Esophagus muscularis mucosa (tissue), 4 donors: ENCODE data around the gene TBCC. TPM values are rescaled to one million over a fixed set of nuclear protein-coding genes. Genes with fewer than 3 reads are reported as not detected.

Experiments
- DNase-seq: peaks from one replicate; pipeline ENCODE4 v3.0.0-alpha.2; 2017; ENCODE audit errors: extremely low spot score
- H3K27ac ChIP-seq, 4 donors: fragments of 200-600 bp; sonication (generic); replicated peaks in 1 of 4; 1 replicate in 3 of 4; 2 replicates in 1 of 4; pipeline ENCODE4 v1.5.1; 2016 to 2019; ENCODE audit warnings: mild to moderate bottlenecking in 1 of 4
- H3K27me3 ChIP-seq, 4 donors: fragments of 200-600 bp; sonication (generic); one replicate each; pipeline versions ENCODE4 v1.5.1 to v1.6.0; 2016 to 2019
- H3K36me3 ChIP-seq, 4 donors: fragments of 200-600 bp; sonication (generic); one replicate each; pipeline ENCODE4 v1.5.1; 2016 to 2019
- H3K4me1 ChIP-seq, 4 donors: fragments of 200-600 bp; sonication (generic); one replicate each; pipeline ENCODE4 v1.5.1; 2016 to 2019
- H3K4me3 ChIP-seq, 4 donors: fragments of 200-600 bp; sonication (generic); 1 replicate in 2 of 4; 2 replicates in 2 of 4; pipeline ENCODE4 v1.5.1; 2016 to 2019; ENCODE audit warnings: mild to moderate bottlenecking in 4 of 4, moderate library complexity in 1 of 4
- H3K9me3 ChIP-seq, 4 donors: fragments of 200-600 bp; sonication (generic); 1 replicate in 3 of 4; 2 replicates in 1 of 4; pipeline ENCODE4 v1.5.1; 2016 to 2019
- EP300 ChIP-seq: sonication (generic); formaldehyde crosslinking; IDR thresholded peaks from one replicate; pipeline ENCODE4 v1.6.1; 2017; ENCODE audit warnings: antibody characterized with exemption
- POLR2A ChIP-seq: fragments of 450-650 bp; IDR thresholded peaks from one replicate; pipeline ENCODE4 v1.6.1; 2017; ENCODE audit warnings: antibody characterized with exemption, moderate library complexity, mild to moderate bottlenecking, low read depth
- POLR2AphosphoS5 ChIP-seq, 2 donors: sonication (generic); formaldehyde crosslinking; IDR thresholded peaks; one replicate each; pipeline ENCODE4 v1.6.1; 2017; ENCODE audit warnings: antibody characterized with exemption in 2 of 2
- WGBS: methylation state at CpG from one replicate; pipeline ENCODE4 v1.1.5; 2018; 5-methylcytosine and 5-hydroxymethylcytosine counted together
- intact Hi-C: fragments of 100-400 bp; cut with DNase I; formaldehyde crosslinking; loops from one replicate; pipeline ENCODE4 v1.15.1; 2023
- total RNA-seq, 4 donors: library from RNA; depleted of rRNA; stranded (reverse); fragments of >200 nt; gene quantifications; one replicate each; pipeline versions ENCODE4 v1.1.0 to v1.2.1, GENCODE V29; 2016
- TF ChIP-seq, protein P1 (sequence below), 3 experiments: fragments of 200-600 bp in 2 of 3; fragments of 450-650 bp in 1 of 3; sonication (generic) in 2 of 3; IDR thresholded peaks; one replicate each; pipeline ENCODE4 v1.5.1; 2017 to 2019; ENCODE audit warnings: antibody characterized with exemption in 3 of 3, mild to moderate bottlenecking in 2 of 3, moderate library complexity in 1 of 3

Gene TBCC
- total RNA-seq, 4 donors from 2014 or later = 33.2 to 41.9 (median 38.5) TPM

DNA sequence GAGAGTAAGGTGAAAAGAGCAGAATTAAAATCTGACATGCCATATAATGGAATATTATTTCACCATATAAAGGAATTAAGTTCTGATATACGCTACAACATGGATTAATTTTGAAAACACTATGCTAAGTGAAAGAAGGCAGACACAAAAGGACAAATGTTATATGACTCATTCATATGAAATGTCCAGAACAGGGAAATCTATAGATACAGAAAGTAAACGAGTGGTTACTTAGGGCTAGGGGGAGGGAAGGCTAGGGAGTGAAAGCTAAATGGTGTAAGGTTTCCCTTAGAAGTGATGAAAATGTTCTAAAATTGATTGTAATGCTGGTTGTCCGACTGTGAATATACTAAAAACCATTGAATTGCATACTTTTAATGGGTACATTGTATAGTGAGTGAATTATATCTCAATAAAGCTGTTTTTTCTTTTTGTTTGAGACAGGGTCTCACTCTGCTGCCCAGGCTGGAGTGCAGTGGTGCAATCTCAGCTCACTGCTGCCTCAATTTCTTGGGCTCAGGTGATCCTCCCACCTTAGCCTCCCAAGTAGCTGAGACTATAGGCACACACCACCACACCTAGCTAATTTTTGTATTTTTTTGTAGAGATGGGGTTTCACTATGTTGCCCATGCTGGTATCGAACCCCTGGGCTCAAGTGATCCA, 31.7 kb downstream of the TBCC start:
- DNase-seq = no peak
- Histone ChIP-seq H3K4me3 (no peak overlapping the region), H3K4me1 (peaks cover 0 to 8% (median 5%) of the 10 kb centered on the region in 4 donors), H3K9me3 (peaks cover 0 to 14% (median 4%) of the 10 kb centered on the region in 4 donors), H3K27me3 (no peaks in the 10 kb centered on the region), H3K36me3 (no peaks in the 10 kb centered on the region), H3K27ac (no peak overlapping the region)
- WGBS = 82% methylated on average over 4 of the region's 4 CpGs
- intact Hi-C loops = no loop called here
- TF ChIP-seq POLR2AphosphoS5 (IDR thresholded peaks at IDR 0.05) = no peak
- TF ChIP-seq, protein P1, sequence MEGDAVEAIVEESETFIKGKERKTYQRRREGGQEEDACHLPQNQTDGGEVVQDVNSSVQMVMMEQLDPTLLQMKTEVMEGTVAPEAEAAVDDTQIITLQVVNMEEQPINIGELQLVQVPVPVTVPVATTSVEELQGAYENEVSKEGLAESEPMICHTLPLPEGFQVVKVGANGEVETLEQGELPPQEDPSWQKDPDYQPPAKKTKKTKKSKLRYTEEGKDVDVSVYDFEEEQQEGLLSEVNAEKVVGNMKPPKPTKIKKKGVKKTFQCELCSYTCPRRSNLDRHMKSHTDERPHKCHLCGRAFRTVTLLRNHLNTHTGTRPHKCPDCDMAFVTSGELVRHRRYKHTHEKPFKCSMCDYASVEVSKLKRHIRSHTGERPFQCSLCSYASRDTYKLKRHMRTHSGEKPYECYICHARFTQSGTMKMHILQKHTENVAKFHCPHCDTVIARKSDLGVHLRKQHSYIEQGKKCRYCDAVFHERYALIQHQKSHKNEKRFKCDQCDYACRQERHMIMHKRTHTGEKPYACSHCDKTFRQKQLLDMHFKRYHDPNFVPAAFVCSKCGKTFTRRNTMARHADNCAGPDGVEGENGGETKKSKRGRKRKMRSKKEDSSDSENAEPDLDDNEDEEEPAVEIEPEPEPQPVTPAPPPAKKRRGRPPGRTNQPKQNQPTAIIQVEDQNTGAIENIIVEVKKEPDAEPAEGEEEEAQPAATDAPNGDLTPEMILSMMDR (IDR thresholded peaks at IDR 0.05) = no peak
- TF ChIP-seq POLR2A = no peak
- TF ChIP-seq EP300 = no peak

DNA sequence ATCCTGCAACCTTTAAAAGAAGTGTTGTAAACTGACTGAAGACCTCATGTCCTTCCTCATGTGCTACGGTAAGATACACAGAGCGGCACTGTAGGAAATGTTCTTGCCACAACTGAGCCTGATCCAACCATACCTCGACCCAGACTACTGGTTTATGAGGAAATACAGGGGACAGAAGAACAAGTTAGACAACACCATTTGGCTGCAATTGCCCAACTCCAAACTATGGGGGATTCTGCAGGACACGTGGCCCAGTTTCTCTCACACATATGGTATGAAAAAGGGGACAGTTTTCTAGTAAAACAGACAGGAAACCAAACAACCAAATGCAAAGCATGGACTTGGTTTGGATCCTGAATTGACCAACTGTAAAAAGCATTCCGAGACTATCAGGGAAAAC, 34.0 kb downstream of the TBCC start:
- no peak for TF ChIP-seq POLR2A
- no peak for TF ChIP-seq POLR2AphosphoS5 (IDR thresholded peaks at IDR 0.05)
- TF ChIP-seq EP300 = no peak
- TF ChIP-seq, protein P1 (IDR thresholded peaks at IDR 0.05) = no peak
- 88% methylated on average over 5 of the region's 5 CpGs for WGBS
- peaks cover 0 to 14% (median 4%) of the 10 kb centered on the region in 4 donors for H3K9me3 ChIP-seq
- no peak overlapping the region for H3K4me3 ChIP-seq
- no peaks in the 10 kb centered on the region for H3K27me3 ChIP-seq
- no peak for DNase-seq
- intact Hi-C loops = no loop called here
- peaks cover 0 to 8% (median 5%) of the 10 kb centered on the region in 4 donors for H3K4me1 ChIP-seq
- no peak overlapping the region for H3K27ac ChIP-seq
- H3K36me3 ChIP-seq = no peaks in the 10 kb centered on the region

DNA sequence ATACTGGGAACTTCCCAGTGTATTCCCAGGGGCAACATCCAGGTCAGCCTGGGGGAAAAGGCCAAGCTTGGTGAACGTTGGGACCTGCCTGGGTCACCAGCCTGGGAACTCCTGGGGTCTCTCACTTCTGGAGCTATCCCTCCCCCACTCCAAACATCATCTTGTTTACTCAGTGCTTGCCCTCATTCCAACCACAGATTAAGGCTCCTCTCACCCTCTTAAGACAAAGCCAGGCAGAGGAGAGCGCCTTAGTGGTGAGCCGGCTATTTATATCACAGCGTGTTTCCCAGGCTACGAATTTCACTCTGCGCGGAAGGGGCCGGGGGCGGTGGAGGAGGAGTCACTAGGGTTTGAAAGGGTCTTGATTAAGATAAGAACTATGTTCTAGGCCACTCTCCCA, 35.6 kb downstream of the TBCC start:
- Histone ChIP-seq H3K27ac (no peak overlapping the region), H3K27me3 (no peaks in the 10 kb centered on the region), H3K9me3 (peaks cover 0 to 14% (median 4%) of the 10 kb centered on the region in 4 donors), H3K4me3 (no peak overlapping the region), H3K36me3 (no peaks in the 10 kb centered on the region), H3K4me1 (peaks cover 0 to 8% (median 5%) of the 10 kb centered on the region in 4 donors)
- intact Hi-C loops = no loop called here
- 26% methylated on average over 8 of the region's 9 CpGs for WGBS
- TF ChIP-seq, protein P1 (IDR thresholded peaks at IDR 0.05) = no peak
- no peak for TF ChIP-seq POLR2AphosphoS5 (IDR thresholded peaks at IDR 0.05)
- no peak for TF ChIP-seq EP300
- no peak for TF ChIP-seq POLR2A
- DNase-seq = no peak

DNA sequence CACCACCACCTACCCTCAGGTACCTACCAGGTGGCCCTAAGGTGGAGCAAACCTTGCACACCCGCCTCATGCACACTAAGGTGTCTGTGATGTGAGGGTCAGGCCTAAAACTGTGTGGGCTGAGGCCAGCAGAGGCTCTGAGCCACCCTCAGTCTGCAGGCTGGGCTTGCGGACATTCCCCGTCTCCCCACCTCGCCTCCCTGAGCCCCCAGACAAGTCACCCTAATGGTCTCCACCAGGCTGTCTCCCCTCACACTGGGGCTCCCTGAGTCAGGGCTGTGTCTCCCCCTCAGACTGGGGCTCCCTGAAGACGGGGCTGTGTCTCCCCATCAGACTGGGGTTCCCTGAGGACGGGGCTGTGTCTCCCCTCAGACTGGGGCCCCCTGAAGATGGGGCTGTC, 36.0 kb downstream of the TBCC start:
- DNase-seq = no peak
- Histone ChIP-seq H3K27ac (no peak overlapping the region), H3K4me1 (peaks cover under 1 to 9% (median 5%) of the 10 kb centered on the region in 4 donors), H3K4me3 (no peak overlapping the region), H3K36me3 (no peaks in the 10 kb centered on the region), H3K9me3 (peaks cover 0 to 14% (median 4%) of the 10 kb centered on the region in 4 donors), H3K27me3 (no peaks in the 10 kb centered on the region)
- 89% methylated on average over 6 of the region's 6 CpGs for WGBS
- intact Hi-C loops = no loop called here
- no peak for TF ChIP-seq POLR2A
- TF ChIP-seq POLR2AphosphoS5 (IDR thresholded peaks at IDR 0.05) = no peak
- TF ChIP-seq EP300 = no peak
- TF ChIP-seq, protein P1 (IDR thresholded peaks at IDR 0.05) = no peak
